Stimulated activated CD8-positive, alpha-beta memory T cell treated with anti-CD3 and anti-CD28 coated beads, Interleukin-15, amount 100 ng/mL, for 48 hours (primary cell): ENCODE data around the gene MRPL32.

ENCODE experiments used
- DNase-seq, 2 donors: peaks; one replicate each; pipeline ENCODE4 v3.0.0-alpha.2; 2020; ENCODE audit warnings: low read depth in 2 of 2

Gene MRPL32

GRCh38 chr7:42926204-42926603, 6.0 kb upstream of the MRPL32 start:
- DNase-seq: no peak

GRCh38 chr7:42928754-42929153, 3.4 kb upstream of the MRPL32 start:
- DNase-seq: no peak

- no peak for DNase-seq
These were observed 2.7 kb upstream of the MRPL32 start for GRCh38 chr7:42929449-42929848.

- no peak for DNase-seq
These were observed 1.3 kb upstream of the MRPL32 start for GRCh38 chr7:42930889-42931288.

- DNase-seq: no peak
These were observed 736 bp upstream of the MRPL32 start for GRCh38 chr7:42931447-42931833.

- no peak for DNase-seq
These were observed 825 bp downstream of the MRPL32 start for GRCh38 chr7:42932811-42933591.

- DNase-seq: no peak
These were observed 2.1 kb downstream of the MRPL32 start for GRCh38 chr7:42934291-42934690.

GRCh38 chr7:42935861-42936260, 3.7 kb downstream of the MRPL32 start:
- DNase-seq: no peak

- no peak for DNase-seq
These were observed 7.5 kb downstream of the MRPL32 start for GRCh38 chr7:42939457-42940240.

- DNase-seq: peak; percentile 30 to 41
These were observed 9.0 kb downstream of the MRPL32 start for GRCh38 chr7:42940985-42941847.

GRCh38 chr7:42945821-42946626, 13.8 kb downstream of the MRPL32 start:
- DNase-seq: no peak

- DNase-seq: no peak
These were observed 14.4 kb downstream of the MRPL32 start for GRCh38 chr7:42946627-42946950.

GRCh38 chr7:42947521-42947920, 15.3 kb downstream of the MRPL32 start:
- DNase-seq: no peak

GRCh38 chr7:42950417-42950816, 18.2 kb downstream of the MRPL32 start:
- DNase-seq: no peak

- DNase-seq: no peak
These were observed 20.2 kb downstream of the MRPL32 start for GRCh38 chr7:42952328-42952727.

GRCh38 chr7:42953994-42954393, 21.8 kb downstream of the MRPL32 start:
- DNase-seq: no peak

GRCh38 chr7:42956062-42956461, 23.9 kb downstream of the MRPL32 start:
- no peak for DNase-seq

- no peak for DNase-seq
These were observed 27.4 kb downstream of the MRPL32 start for GRCh38 chr7:42959549-42959948.

- DNase-seq: no peak
These were observed 28.6 kb downstream of the MRPL32 start for GRCh38 chr7:42960762-42961161.

GRCh38 chr7:42961170-42961569, 29.0 kb downstream of the MRPL32 start:
- DNase-seq: no peak

- no peak for DNase-seq
These were observed 32.1 kb downstream of the MRPL32 start for GRCh38 chr7:42964293-42964692.
